Activated gamma-delta T cell treated with Interleukin-2 at 50 U/mL for 16 hours (primary cell): ENCODE measurements around the gene UMOD.
"Not testable (repeated sequence)": the region's sequence is repeated elsewhere in the genome, so short reads cannot be mapped to it uniquely, and the experiment has no call there.

Source experiments
- DNase-seq: peaks from one replicate; pipeline ENCODE4 v3.0.0-alpha.2; 2020

Gene UMOD

DNA sequence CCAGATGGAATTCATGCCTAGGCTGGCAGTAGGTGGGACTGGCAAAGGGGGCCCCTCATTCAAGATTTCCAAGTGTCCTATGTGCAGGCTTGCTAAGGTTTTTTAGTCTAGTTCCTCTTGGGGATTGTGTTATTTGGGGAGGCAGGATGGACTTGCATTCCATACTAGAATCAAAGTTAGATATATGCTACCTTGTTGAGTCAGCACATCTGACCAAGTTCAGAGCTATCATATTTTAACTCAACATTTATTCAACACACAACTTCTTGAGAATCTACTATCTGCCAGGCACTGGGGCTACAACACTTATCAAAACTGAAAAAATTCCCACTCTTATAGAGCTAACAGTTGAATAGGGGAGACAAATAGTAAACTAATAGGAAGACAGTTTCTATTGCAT, 31.9 kb downstream of the UMOD start:
- DNase-seq: no peak

- DNase-seq: no peak
Observed at GRCh38 chr16:20320178-20320577, 32.3 kb downstream of the UMOD start.

- no peak for DNase-seq
Observed at GRCh38 chr16:20319406-20319805, 33.1 kb downstream of the UMOD start.

DNA sequence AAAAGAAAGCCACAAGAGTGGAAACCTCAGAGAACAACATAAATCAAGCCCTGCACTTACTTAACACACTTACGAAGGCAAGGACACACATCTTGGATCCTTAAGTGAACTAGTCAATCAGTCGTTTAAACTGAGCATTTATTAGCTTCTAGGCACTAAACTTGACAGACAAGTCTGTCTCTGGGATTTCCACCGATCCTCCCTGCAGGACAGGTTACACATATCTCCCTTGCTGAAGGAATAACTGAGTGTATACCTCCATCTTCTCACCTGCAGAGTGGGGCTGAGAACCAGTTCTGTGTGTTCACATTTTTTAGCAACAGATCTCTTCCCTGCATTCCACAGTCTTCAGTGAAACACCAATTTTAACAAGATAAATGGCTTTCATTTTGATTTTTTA, 34.1 kb downstream of the UMOD start:
- no peak for DNase-seq

GRCh38 chr16:20318006-20318405, 34.5 kb downstream of the UMOD start:
- DNase-seq: no peak

DNA sequence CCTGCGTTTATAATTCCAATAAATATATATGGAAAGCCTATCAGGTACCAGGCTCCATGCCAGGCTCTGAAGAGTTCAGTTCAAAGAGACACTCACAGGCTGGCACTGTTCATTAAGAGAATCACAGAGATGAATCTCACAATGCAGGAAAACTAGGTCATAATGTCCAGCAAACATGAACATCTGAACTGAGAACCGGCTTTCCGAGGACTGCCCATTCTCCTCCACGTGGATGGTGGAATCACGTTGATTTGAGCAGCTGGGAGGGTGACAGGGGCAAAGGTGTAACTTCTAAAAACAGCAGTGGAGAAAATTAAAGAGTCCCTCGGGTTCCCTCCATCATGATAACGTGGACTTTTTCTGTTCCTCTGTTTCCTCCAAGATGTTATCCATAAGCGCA, 35.4 kb downstream of the UMOD start:
- DNase-seq: no peak

DNA sequence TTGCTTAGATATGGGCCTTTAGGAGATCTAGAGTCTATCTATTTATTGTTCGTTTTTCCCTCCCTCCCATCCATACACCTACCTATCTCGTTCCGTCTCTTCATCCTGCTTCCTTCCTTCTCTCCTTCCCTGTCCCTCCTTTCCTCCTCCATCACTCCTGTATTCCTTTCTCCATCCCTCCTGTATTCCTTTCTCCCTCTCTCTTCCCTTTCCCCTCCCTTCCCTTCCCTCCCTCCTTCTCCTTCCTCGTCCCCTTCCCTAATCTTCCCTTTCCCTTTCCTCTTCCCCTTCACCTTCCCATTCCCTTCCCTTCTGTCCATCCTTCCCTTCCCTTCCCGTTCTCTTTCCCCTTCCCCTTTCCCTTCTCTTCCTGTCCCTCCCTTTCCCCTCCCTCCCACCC, 35.8 kb downstream of the UMOD start:
- no peak for DNase-seq

GRCh38 chr16:20315764-20316163, 36.8 kb downstream of the UMOD start:
- no peak for DNase-seq

- DNase-seq: no peak
Observed at GRCh38 chr16:20314575-20314974, 37.9 kb downstream of the UMOD start.

DNA sequence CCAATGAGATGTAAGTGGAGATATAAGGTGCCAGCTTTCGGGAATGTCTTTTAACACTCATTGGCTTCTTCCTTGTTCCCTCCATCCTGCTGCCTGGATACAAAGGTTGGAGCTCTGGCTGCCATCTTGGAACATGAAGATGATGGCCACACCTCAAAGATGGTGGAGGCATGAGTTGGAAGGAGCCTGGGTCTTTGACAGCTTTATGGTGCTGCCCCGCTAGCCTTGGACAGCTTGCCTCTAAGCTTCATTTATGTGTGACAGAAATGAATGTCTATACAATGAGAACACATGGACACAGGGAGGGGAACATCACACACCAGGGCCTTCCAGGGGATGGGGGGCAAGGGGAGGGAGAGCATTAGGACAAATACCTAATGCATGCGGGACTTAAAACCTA, 38.8 kb downstream of the UMOD start:
- DNase-seq: no peak

- not testable (repeated sequence) for DNase-seq
Observed at GRCh38 chr16:20312536-20313095, 39.9 kb downstream of the UMOD start.

- no peak for DNase-seq
Observed at GRCh38 chr16:20311548-20311947, 41.0 kb downstream of the UMOD start.

- DNase-seq: no peak
Observed at GRCh38 chr16:20310421-20311395, 41.8 kb downstream of the UMOD start.

DNA sequence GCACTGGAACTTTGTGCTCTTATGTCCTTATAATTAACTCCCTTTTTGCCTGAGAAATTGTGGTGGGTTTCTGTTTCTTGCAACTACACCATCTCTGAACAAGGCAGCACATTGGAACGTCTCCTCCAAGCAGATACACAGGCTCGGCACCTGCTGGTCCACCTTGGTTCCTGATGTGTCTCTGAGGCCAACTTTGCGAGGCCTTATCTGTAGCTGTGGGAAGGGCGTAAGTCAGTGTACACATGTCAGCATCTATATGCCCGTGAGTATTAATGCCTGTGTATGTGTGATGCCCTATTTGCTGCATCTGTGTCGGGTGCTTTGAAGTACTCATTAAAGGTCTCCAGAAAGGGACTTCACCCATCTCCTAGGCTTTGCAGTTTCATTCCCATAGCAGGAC, 42.7 kb downstream of the UMOD start:
- DNase-seq: no peak

- DNase-seq: no peak
Observed at GRCh38 chr16:20308801-20309590, 43.5 kb downstream of the UMOD start.

DNA sequence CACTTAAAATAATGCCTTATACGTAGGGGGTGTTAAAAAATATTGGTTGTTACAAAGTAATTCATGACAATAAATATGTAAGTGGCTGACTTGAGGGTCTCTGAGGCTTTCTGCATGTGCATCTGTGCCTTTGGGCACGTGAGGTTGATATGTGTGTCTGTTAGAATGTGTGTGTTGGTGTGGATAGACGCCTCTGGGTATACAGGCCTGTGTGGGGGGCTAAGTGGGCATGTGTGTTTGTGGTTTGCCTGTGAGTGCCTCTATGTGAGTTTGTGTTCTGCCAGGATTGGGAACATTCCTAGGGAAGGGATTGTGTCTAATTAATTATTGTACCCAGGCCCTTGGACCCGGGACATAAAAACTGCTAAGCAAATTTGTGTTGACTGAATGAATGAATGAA, 44.2 kb downstream of the UMOD start:
- DNase-seq: no peak

DNA sequence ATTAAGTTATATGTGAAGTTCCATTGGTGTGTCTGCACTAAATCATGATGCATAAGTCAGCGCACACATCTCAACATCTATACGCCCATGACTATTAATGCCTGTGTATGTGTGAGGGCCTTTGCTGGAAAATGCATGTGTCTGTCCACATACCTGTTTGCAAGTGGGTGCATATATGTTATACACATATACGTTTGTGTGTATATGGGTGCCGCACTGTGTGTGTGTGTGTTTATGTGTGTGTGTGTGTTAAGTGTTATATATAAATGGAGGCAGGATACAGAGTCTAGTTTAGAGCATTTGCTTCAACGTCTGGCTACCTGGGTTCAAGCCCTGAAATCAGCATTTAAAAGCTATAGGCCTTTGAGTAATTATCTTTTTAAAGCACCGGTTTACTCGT, 44.7 kb downstream of the UMOD start:
- no peak for DNase-seq

DNA sequence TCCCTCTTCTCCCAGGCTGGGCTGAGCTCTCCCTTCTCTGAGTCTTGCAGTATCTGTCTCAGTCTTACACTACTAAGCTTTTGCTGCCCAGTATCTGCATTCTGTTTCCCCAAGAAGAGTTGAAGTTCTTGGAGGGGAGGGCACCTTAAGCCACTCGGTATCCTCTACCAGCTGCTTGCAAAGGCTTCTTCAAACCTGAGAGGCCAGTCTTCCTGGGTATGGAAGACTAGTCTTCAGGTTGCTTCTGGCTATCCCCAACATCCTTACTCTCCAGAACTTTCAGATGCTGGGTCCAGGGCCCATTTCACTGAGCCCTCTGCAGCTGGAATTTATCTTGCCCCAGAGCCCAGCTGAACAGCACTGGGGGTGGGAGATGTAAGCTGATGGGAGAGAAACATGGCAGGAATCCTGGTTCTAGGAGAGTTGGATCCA, 45.3 kb downstream of the UMOD start:
- DNase-seq: no peak

DNA sequence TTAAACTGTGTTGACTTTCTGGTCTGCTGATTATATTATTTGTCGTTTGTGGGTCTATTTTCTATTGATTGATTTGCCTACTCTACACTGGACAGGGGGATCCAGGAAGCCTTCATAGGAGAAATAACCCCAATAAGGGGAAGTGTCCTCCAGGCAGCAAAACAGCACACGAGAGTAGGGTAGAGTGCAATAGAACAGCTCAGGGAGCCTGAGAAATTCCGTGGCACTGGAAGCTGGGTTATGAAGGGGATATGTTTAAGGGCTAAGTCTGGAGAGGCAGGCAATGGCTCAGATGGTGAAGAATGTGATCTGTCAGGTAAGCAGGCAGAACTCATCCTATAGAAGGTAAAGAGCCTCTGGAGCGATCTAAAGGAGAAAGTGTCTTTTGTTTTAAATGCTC, 46.1 kb downstream of the UMOD start:
- no peak for DNase-seq

DNA sequence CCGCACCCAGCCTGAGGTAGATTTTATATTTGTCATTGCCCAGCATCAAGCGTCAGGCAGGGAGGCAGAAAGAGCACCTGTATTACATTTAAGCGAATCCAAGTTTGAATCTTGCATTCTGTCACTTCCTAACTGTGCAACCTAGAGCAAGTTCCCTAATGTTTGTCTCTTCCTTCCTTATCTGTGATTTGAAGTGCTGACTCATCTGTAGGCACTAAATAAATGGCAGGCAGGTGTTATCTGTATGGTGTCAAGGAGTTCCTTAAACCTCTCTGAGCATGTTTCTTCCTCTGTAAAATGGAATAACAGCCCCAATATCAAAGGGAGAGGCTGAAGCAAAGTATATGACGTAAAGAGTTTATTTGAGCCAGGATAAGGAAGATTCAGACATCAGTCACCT, 49.5 kb downstream of the UMOD start:
- DNase-seq: no peak

DNA sequence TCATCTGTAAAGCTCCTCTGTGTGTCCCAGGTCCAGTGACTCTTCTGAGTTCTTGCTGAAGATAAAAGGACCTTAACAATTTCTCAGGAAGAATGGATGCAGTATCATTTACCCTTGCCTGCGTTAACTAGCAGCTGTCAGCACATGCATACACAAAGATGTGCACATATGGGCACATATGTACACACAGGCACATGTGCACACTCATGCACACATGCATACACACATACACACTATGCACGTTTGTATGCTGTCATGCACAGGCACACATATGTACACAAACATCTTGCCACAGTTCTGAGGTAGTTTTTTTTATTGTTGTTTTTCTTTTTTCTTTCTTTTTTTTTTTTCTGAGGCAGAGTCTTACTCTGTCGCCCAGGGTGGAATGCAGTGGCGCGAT, 50.1 kb downstream of the UMOD start:
- no peak for DNase-seq

- DNase-seq: no peak
Observed at GRCh38 chr16:20301840-20302239, 50.7 kb downstream of the UMOD start.

DNA sequence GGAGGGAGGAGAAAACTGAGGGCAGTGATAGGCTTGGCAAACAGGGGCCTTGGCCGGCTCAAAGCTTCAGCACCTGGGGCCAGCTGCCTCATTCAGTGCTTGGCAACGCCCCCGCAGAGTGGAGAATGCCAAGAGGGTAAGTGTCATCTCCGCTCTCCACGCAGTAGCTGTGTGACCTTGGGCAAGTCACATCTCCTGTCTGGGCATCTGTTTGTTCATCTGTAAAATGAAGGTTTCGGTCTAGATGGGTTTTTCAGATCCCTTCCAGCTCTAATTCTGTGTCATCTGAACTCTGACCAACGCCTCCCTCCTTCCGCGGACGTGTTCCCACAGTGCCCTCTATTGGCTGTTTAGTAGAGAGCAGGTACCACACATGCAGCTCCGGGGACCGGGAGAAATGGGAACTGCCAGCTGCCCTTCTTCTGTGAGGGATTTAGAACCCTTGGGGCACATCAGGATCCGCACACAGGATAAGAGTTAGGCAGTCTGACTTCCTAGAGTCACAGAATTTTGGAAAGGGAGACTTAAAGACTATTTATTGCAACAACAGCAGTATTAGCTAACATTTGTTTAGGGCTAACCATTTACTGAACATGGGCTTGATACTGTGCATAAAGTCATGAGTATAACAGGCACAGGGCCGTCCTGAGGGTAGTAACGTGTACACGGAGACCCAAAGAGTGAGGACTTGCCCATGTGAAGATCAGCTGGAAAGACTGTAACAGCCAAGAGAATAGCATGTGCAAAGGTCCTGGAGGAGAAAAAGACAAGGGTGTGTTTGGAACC, 52.0 kb downstream of the UMOD start:
- DNase-seq: no peak
